Mononuclear cell (primary cell): Measurements from ENCODE around the gene ERG28. TPM values are rescaled to one million over a fixed set of nuclear protein-coding genes. Genes with fewer than 3 reads are reported as not detected.

Experiments used
- total RNA-seq: library from RNA; depleted of rRNA; stranded (reverse); fragments of >200 nt; gene quantifications from one replicate; pipeline ENCODE4 v1.2.3, GENCODE V29; 2012

ERG28 gene
- total RNA-seq, 1 donor = 3.8 TPM

Other genes with a start within 250 kb of the ERG28 start
- 55.6 TPM for gene JDP2, start 232.9 kb downstream of the ERG28 start, total RNA-seq
- gene BATF, start 138.4 kb downstream of the ERG28 start, total RNA-seq = 7.7 TPM
- gene FLVCR2, start 82.3 kb downstream of the ERG28 start, total RNA-seq = 5.8 TPM
- gene TTLL5, start 370 bp upstream of the ERG28 start, total RNA-seq = 10.6 TPM